Neural cell (in vitro differentiated cells): Measurements from ENCODE around the gene CCNI2. TPM values are rescaled to one million over a fixed set of nuclear protein-coding genes. Genes with fewer than 3 reads are reported as not detected.

Experiments
- H2AFZ ChIP-seq: fragments of 200-600, 300-800 bp; sonication (generic), shearing (Covaris generic); 2 replicates; pipeline ENCODE4 v1.6.0; 2014; ENCODE audit warnings: low read depth, mild to moderate bottlenecking, antibody characterized with exemption, low read length, moderate library complexity
- H3F3A ChIP-seq: fragments of 200-600 bp; shearing (Covaris generic); 2 replicates; pipeline ENCODE4 v1.6.1; 2016; ENCODE audit warnings: mild to moderate bottlenecking, moderate library complexity, mixed read lengths, antibody characterized with exemption, low read length; ENCODE audit not compliant: insufficient read depth, poor library complexity, severe bottlenecking
- H3K27ac ChIP-seq: fragments of 200-600, 300-800 bp; sonication (generic), shearing (Covaris generic); 2 replicates; pipeline ENCODE4 v1.5.1; 2014; ENCODE audit warnings: mild to moderate bottlenecking, low read length, moderate library complexity
- H3K27me3 ChIP-seq: fragments of 300-800, 200-600 bp; sonication (generic), shearing (Covaris generic); 2 replicates; pipeline ENCODE4 v1.6.0; 2014; ENCODE audit warnings: mild to moderate bottlenecking, low read depth, low read length, moderate library complexity; ENCODE audit not compliant: insufficient read depth
- H3K36me3 ChIP-seq: fragments of 300-800, 200-600 bp; sonication (generic), shearing (Covaris generic); 2 replicates; pipeline ENCODE4 v1.5.1; 2014; ENCODE audit warnings: mild to moderate bottlenecking, antibody characterized with exemption, low read length, moderate library complexity; ENCODE audit not compliant: insufficient read depth
- H3K4me2 ChIP-seq: fragments of 300-800, 200-600 bp; sonication (generic), shearing (Covaris generic); 2 replicates; pipeline ENCODE4 v1.6.0; 2014; ENCODE audit warnings: mild to moderate bottlenecking, low read length
- H3K4me3 ChIP-seq: fragments of 300-800, 200-600 bp; sonication (generic), shearing (Covaris generic); 2 replicates; pipeline ENCODE4 v1.5.1; 2014; ENCODE audit warnings: mild to moderate bottlenecking, low read length, moderate library complexity
- H3K79me2 ChIP-seq: fragments of 200-600 bp; shearing (Covaris generic); replicated peaks from 2 replicates; pipeline ENCODE4 v1.6.0; 2014; ENCODE audit warnings: mild to moderate bottlenecking, low read length, moderate library complexity; ENCODE audit not compliant: insufficient read depth
- H3K9ac ChIP-seq: fragments of 300-800, 200-600 bp; sonication (generic), shearing (Covaris generic); 2 replicates; pipeline ENCODE4 v1.6.1; 2016; ENCODE audit warnings: mild to moderate bottlenecking, low read length, mixed read lengths
- H3K9me2 ChIP-seq: fragments of 200-600 bp; shearing (Covaris generic); 2 replicates; pipeline ENCODE4 v1.6.1; 2016; ENCODE audit warnings: mild to moderate bottlenecking, low read length, mixed read lengths; ENCODE audit not compliant: insufficient read depth
- H3K9me3 ChIP-seq: fragments of 200-600, 300-800 bp; sonication (generic), shearing (Covaris generic); 2 replicates; pipeline ENCODE4 v1.6.1; 2016; ENCODE audit warnings: mild to moderate bottlenecking, mixed run types, low read length, moderate library complexity, mixed read lengths
- H4K20me1 ChIP-seq: fragments of 200-600 bp; shearing (Covaris generic); 2 replicates; pipeline ENCODE4 v1.6.1; 2016; ENCODE audit warnings: mild to moderate bottlenecking, mixed run types; ENCODE audit not compliant: insufficient read depth
- CTCF ChIP-seq: fragments of 450-650 bp; IDR thresholded peaks from 2 replicates; pipeline ENCODE4 v1.5.1; 2014; ENCODE audit warnings: antibody characterized with exemption, mild to moderate bottlenecking, moderate library complexity; ENCODE audit not compliant: poor library complexity, severe bottlenecking
- EP300 ChIP-seq: fragments of 450-650 bp; conservative IDR thresholded peaks from 2 replicates; pipeline ENCODE4 v1.6.1; 2014; ENCODE audit warnings: antibody characterized with exemption, mild to moderate bottlenecking, moderate library complexity; ENCODE audit not compliant: poor library complexity, severe bottlenecking
- EZH2 ChIP-seq: fragments of 200-600, 300-800 bp; shearing (Covaris generic), sonication (generic); IDR thresholded peaks from 2 replicates; pipeline ENCODE4 v1.6.1; 2014; ENCODE audit warnings: antibody characterized with exemption, low read length, borderline replicate concordance, mild to moderate bottlenecking; ENCODE audit not compliant: insufficient read depth, poor library complexity, severe bottlenecking
- MXI1 ChIP-seq: fragments of 450-650 bp; conservative IDR thresholded peaks from 2 replicates; pipeline ENCODE4 v1.6.1; 2014; ENCODE audit warnings: antibody characterized with exemption, mild to moderate bottlenecking; ENCODE audit not compliant: poor library complexity, severe bottlenecking
- POLR2AphosphoS5 ChIP-seq: IDR thresholded peaks from 2 replicates; pipeline ENCODE4 v1.6.1; 2012
- RAD21 ChIP-seq: fragments of 450-650 bp; conservative IDR thresholded peaks from 2 replicates; pipeline ENCODE4 v1.6.1; 2014; ENCODE audit warnings: antibody characterized with exemption, mild to moderate bottlenecking, moderate library complexity
- REST ChIP-seq: IDR thresholded peaks from 2 replicates; pipeline ENCODE4 v1.6.1; 2012; ENCODE audit warnings: borderline replicate concordance
- SMC3 ChIP-seq: fragments of 450-650 bp; conservative IDR thresholded peaks from 2 replicates; pipeline ENCODE4 v1.6.1; 2014; ENCODE audit warnings: antibody characterized with exemption, mild to moderate bottlenecking, moderate library complexity; ENCODE audit not compliant: poor library complexity
- TAF1 ChIP-seq: IDR thresholded peaks from 2 replicates; pipeline ENCODE4 v1.6.1; 2012; ENCODE audit warnings: low read depth
- polyA plus RNA-seq: library from polyadenylated mRNA; depleted of rRNA; stranded (reverse); fragments of >200 nt; gene quantifications from 2 replicates; pipeline ENCODE4 v1.2.3, GENCODE V29; 2014

CCNI2 gene
- polyA plus RNA-seq, 1 donor from 2014 or later, result not detected

- Histone ChIP-seq H3K9ac (no peak overlapping the region), H3K4me3 (no peak overlapping the region), H3K9me3 (no peaks in the 10 kb centered on the region), H3K27me3 (no peaks in the 10 kb centered on the region), H3K4me2 (no peak overlapping the region), H2AFZ (no peak overlapping the region), H4K20me1 (no peaks in the 10 kb centered on the region), H3K79me2 (no peaks in the 10 kb centered on the region), H3K27ac (no peak overlapping the region), H3K36me3 (no peaks in the 10 kb centered on the region), H3K9me2 (no peaks in the 10 kb centered on the region), H3F3A (no peaks in the 10 kb centered on the region)
- TF ChIP-seq EP300 (no peak), REST (no peak)
These were observed 16.2 kb downstream of the CCNI2 start for GRCh38 chr5:132763181-132764036.

GRCh38 chr5:132764051-132764450 is 16.8 kb downstream of the CCNI2 start:
- no peaks in the 10 kb centered on the region for H3K9me2 ChIP-seq
- no peak overlapping the region for H2AFZ ChIP-seq
- H3K4me3 ChIP-seq, result no peak overlapping the region
- H3K79me2 ChIP-seq, result peaks cover 2% of the 10 kb centered on the region
- H3K36me3 ChIP-seq, result no peaks in the 10 kb centered on the region
- H3K27ac ChIP-seq, result no peak overlapping the region
- no peak for TF ChIP-seq CTCF
- TF ChIP-seq MXI1, result no peak
- TF ChIP-seq POLR2AphosphoS5, result no peak
- no peak for TF ChIP-seq TAF1
- no peak for TF ChIP-seq EZH2
- no peak for TF ChIP-seq SMC3
- TF ChIP-seq RAD21, result no peak
- no peak for TF ChIP-seq REST
- TF ChIP-seq EP300, result no peak
- no peak overlapping the region for H3K9ac ChIP-seq
- no peaks in the 10 kb centered on the region for H4K20me1 ChIP-seq
- no peaks in the 10 kb centered on the region for H3K27me3 ChIP-seq
- no peaks in the 10 kb centered on the region for H3F3A ChIP-seq
- H3K4me2 ChIP-seq, result no peak overlapping the region
- H3K9me3 ChIP-seq, result no peaks in the 10 kb centered on the region
